ENCODE measurements around the gene ILF3. TPM values are rescaled to one million over a fixed set of nuclear protein-coding genes. Genes with fewer than 3 reads are reported as not detected.

ILF3 gene
- total RNA-seq, 1 experiment from 2014 or later = 365 TPM

DNA sequence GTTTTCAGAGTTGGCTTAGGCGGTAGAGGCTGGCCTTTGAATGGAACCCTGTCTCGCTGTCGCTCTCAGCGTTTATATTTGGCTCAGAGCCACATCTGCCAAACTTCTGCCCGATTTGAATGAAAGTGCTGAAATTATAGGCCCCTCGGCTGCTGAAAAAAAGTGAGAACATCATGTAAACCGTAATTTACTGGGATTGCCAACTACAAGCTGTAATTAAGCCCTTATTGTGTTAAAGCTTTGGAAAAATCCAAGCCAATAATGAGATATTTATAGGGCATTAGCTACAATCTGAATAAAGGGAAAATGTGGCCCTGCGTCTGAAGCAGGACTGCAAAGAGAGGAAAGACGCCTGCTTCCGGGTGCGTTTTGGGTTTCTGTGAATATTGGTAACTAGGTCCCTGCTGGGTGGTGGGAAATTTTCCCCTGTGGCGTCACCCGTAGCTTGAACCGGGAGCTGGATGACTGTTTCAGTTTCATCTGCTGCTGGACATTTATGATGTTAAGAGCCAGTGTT is 73.6 kb downstream of the ILF3 start:
- no peak for DNase-seq (ENCODE audit: low read depth, low spot score)
- ChIA-PET CTCF (interaction anchor here (0.6 kb wide), 1 partner anchor 28 kb away, joined by 4 read pairs; no protein-coding TSS in a partner anchor), POLR2A (no interaction called here)
- no peak for ATAC-seq
- TF ChIP-seq POLR2AphosphoS5 (IDR thresholded peaks at IDR 0.05; ENCODE audit: low read depth, low read length) (no peak), TCF7L2 (IDR thresholded peaks at IDR 0.05; ENCODE audit: low read depth, low read length) (no peak), REST (IDR thresholded peaks at IDR 0.05; ENCODE audit: insufficient read depth in 1 of 2, low read depth in 2 of 2, low read length in 1 of 2) (no peak), SIN3A (IDR thresholded peaks at IDR 0.05; ENCODE audit: borderline replicate concordance, insufficient read depth, low read depth, low read length) (no peak)
- TF ChIP-seq, protein P1, sequence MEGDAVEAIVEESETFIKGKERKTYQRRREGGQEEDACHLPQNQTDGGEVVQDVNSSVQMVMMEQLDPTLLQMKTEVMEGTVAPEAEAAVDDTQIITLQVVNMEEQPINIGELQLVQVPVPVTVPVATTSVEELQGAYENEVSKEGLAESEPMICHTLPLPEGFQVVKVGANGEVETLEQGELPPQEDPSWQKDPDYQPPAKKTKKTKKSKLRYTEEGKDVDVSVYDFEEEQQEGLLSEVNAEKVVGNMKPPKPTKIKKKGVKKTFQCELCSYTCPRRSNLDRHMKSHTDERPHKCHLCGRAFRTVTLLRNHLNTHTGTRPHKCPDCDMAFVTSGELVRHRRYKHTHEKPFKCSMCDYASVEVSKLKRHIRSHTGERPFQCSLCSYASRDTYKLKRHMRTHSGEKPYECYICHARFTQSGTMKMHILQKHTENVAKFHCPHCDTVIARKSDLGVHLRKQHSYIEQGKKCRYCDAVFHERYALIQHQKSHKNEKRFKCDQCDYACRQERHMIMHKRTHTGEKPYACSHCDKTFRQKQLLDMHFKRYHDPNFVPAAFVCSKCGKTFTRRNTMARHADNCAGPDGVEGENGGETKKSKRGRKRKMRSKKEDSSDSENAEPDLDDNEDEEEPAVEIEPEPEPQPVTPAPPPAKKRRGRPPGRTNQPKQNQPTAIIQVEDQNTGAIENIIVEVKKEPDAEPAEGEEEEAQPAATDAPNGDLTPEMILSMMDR (IDR thresholded peaks at IDR 0.05) = no peak
- in situ Hi-C loops (cut with HindIII; ENCODE audit: low pct_unique_long_range_greater_than_20kb, low sequenced_read_pairs) = no loop called here
- no peak overlapping the region for H3K4me3 ChIP-seq (ENCODE audit: low read depth in 2 of 2, low read length in 2 of 2)
- H3K9me3 ChIP-seq (ENCODE audit: control insufficient read depth, insufficient read depth, low read depth, low read length) = no peaks in the 10 kb centered on the region
- intact Hi-C loops (cut with micrococcal nuclease; ENCODE audit: unreplicated experiment) = no loop called here
- no peaks in the 10 kb centered on the region for H3K36me3 ChIP-seq (ENCODE audit: control insufficient read depth, insufficient read depth, low read length)
- TSS peak; percentile 41 for BruUV-seq (replicated peaks)
- H3K27ac ChIP-seq (ENCODE audit: low read length) = no peak overlapping the region
- H3K27me3 ChIP-seq (ENCODE audit: control insufficient read depth, insufficient read depth, low read length) = no peaks in the 10 kb centered on the region
- no peaks in the 10 kb centered on the region for H3K4me1 ChIP-seq (ENCODE audit: control insufficient read depth, insufficient read depth, low read length)

GRCh38 chr19:10729411-10729810 is 75.3 kb downstream of the ILF3 start:
- no peak for ATAC-seq
- Histone ChIP-seq H3K27me3 (ENCODE audit: control insufficient read depth, insufficient read depth, low read length) (no peaks in the 10 kb centered on the region), H3K27ac (ENCODE audit: low read length) (no peak overlapping the region), H3K4me1 (ENCODE audit: control insufficient read depth, insufficient read depth, low read length) (no peaks in the 10 kb centered on the region), H3K4me3 (ENCODE audit: low read depth in 2 of 2, low read length in 2 of 2) (no peak overlapping the region), H3K9me3 (ENCODE audit: control insufficient read depth, insufficient read depth, low read depth, low read length) (no peaks in the 10 kb centered on the region), H3K36me3 (ENCODE audit: control insufficient read depth, insufficient read depth, low read length) (no peaks in the 10 kb centered on the region)
- TF ChIP-seq, protein P1 (IDR thresholded peaks at IDR 0.05) = no peak
- TF ChIP-seq POLR2AphosphoS5 (IDR thresholded peaks at IDR 0.05; ENCODE audit: low read depth, low read length) = no peak
- no peak for TF ChIP-seq REST (IDR thresholded peaks at IDR 0.05; ENCODE audit: insufficient read depth in 1 of 2, low read depth in 2 of 2, low read length in 1 of 2)
- no peak for TF ChIP-seq SIN3A (IDR thresholded peaks at IDR 0.05; ENCODE audit: borderline replicate concordance, insufficient read depth, low read depth, low read length)
- TF ChIP-seq TCF7L2 (IDR thresholded peaks at IDR 0.05; ENCODE audit: low read depth, low read length) = no peak
- CTCF ChIA-PET = no interaction called here
- DNase-seq (ENCODE audit: low read depth, low spot score) = no peak
- POLR2A ChIA-PET = no interaction called here
- BruUV-seq (replicated peaks) = no TSS peak
- intact Hi-C loops (cut with micrococcal nuclease; ENCODE audit: unreplicated experiment) (no loop called here), in situ Hi-C loops (cut with HindIII; ENCODE audit: low pct_unique_long_range_greater_than_20kb, low sequenced_read_pairs) (no loop called here)
